Measurements from ENCODE around the gene PSMD11.

DNA sequence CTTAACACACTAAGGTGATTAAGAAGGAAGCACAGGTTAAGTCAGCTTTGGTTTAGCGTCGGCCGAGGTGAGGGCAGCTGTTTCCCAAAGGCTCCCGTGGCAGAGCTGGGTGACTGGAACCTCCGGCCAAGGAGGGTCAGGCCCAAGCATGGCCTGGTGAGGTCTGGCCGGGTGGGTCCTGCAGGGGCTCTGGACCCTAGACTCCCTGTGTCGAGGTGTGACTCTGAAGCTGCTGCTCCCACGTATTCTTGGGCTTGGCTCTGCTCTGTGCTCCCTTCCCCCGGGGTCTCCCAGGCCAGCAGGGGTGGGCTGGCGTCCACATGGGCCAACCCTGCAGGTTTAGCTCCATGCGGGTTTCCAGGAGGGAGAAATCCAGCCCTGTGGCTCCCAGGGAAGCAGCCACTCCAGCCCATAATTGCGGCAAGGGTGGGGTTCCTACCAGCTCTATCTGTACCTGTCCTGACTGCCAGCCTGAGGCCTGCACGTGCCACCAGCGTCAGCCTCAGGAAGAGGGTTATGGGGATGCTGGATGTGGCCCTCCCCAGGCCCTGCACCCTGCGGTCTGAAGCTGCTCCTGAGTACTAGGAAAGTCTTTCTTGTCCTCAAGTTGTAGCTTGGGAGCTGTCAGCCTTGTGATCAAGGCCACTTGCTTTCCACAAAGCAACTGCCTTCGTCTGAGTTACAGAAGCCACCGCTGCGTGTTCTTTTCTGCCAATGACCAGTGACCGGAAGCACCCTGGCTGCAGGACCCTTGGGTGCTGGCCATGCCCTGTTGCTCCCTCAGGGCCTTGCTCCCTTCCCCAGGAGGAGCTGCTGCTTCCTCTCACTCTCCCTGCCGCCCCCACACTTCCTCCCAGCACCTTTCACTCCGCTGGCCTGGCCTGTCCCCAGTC lies 47.3 kb downstream of the PSMD11 start:
- TF ChIP-seq, protein P1, sequence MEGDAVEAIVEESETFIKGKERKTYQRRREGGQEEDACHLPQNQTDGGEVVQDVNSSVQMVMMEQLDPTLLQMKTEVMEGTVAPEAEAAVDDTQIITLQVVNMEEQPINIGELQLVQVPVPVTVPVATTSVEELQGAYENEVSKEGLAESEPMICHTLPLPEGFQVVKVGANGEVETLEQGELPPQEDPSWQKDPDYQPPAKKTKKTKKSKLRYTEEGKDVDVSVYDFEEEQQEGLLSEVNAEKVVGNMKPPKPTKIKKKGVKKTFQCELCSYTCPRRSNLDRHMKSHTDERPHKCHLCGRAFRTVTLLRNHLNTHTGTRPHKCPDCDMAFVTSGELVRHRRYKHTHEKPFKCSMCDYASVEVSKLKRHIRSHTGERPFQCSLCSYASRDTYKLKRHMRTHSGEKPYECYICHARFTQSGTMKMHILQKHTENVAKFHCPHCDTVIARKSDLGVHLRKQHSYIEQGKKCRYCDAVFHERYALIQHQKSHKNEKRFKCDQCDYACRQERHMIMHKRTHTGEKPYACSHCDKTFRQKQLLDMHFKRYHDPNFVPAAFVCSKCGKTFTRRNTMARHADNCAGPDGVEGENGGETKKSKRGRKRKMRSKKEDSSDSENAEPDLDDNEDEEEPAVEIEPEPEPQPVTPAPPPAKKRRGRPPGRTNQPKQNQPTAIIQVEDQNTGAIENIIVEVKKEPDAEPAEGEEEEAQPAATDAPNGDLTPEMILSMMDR (IDR thresholded peaks at IDR 0.05), result no peak
- no peak for TF ChIP-seq POLR2AphosphoS5 (IDR thresholded peaks at IDR 0.05)
- TF ChIP-seq POLR2A (IDR thresholded peaks at IDR 0.05), result no peak
- no peak for TF ChIP-seq EP300 (IDR thresholded peaks at IDR 0.05)
